GM12878 (cell line): ENCODE results near the gene POLE2. TPM values are rescaled to one million over a fixed set of nuclear protein-coding genes. Genes with fewer than 3 reads are reported as not detected.

Experiments
- KLF5 ChIP-seq: fragments of 450-650 bp; IDR thresholded peaks from 2 replicates; pipeline ENCODE4 v1.6.1; 2014; ENCODE audit warnings: mild to moderate bottlenecking; ENCODE audit not compliant: partially characterized antibody
- NR2C1 ChIP-seq: fragments of 450-650 bp; IDR thresholded peaks from 2 replicates; pipeline ENCODE4 v1.6.1; 2017; ENCODE audit warnings: antibody characterized with exemption, mild to moderate bottlenecking, moderate library complexity
- POU2F2 ChIP-seq: IDR thresholded peaks from 3 replicates; pipeline ENCODE4 v1.6.1; 2011; ENCODE audit warnings: low read depth, mild to moderate bottlenecking, low read length, borderline replicate concordance
- ZNF274 ChIP-seq: IDR thresholded peaks from one replicate; pipeline ENCODE4 v1.8.0; 2011; ENCODE audit not compliant: insufficient read length, insufficient read depth
- polyA plus RNA-seq, 11 experiments: library from polyadenylated mRNA; depleted of rRNA in 4 of 11; unstranded in 6 of 11; stranded (reverse) in 5 of 11; fragments of >200 nt; fragmentation: Nextera tagmentation in 4 of 11; fragmentation: Illumina TruSeq in 1 of 11; extraction: Ambion mirVana in 4 of 11; extraction: Trizol in 1 of 11; gene quantifications; 1 replicate in 1 of 11; 2 replicates in 10 of 11; pipeline versions ENCODE4 v1.2.1 to v1.2.3, GENCODE V29; 2011 to 2016; ENCODE audit warnings: inconsistent platforms in 2 of 11, missing spikeins in 2 of 11, low read depth in 1 of 11
- total RNA-seq, 4 experiments: library from RNA; depleted of rRNA in 3 of 4; stranded (reverse); fragments of >200 nt in 3 of 4; fragmentation: Illumina TruSeq in 1 of 4; extraction: Trizol in 1 of 4; gene quantifications; 2 replicates each; pipeline versions ENCODE4 v1.2.1 to v1.2.3, GENCODE V29; 2013 to 2021
- TF ChIP-seq, protein P1 (sequence below): fragments of 450-650 bp; conservative IDR thresholded peaks from 2 replicates; pipeline ENCODE4 v1.6.1; 2017; ENCODE audit warnings: mild to moderate bottlenecking, moderate library complexity
- TF ChIP-seq, protein P2 (sequence below), 3 experiments: IDR thresholded peaks in 2 of 3; conservative IDR thresholded peaks in 1 of 3; 2 replicates each; pipeline ENCODE4 v1.5.1; 2011; ENCODE audit warnings: low read depth in 3 of 3, low read length in 3 of 3, mild to moderate bottlenecking in 3 of 3, control low read depth in 2 of 3, moderate library complexity in 2 of 3, inconsistent platforms in 1 of 3, mixed read lengths in 1 of 3; ENCODE audit not compliant: control insufficient read depth in 2 of 3, insufficient read depth in 1 of 3; ENCODE audit errors: extremely low read depth in 1 of 3
- TF ChIP-seq, protein P3 (sequence below): fragments of 450-650 bp; IDR thresholded peaks from 2 replicates; pipeline ENCODE4 v1.6.1; 2017; ENCODE audit warnings: low read depth, mild to moderate bottlenecking, moderate library complexity

Gene POLE2
- total and polyA plus RNA-seq, 10 of the 15 experiments (the other 5 are each of a cell fraction or from before 2014, with no cell fraction given): 22.0 to 45.6 (median 38.8) TPM

DNA sequence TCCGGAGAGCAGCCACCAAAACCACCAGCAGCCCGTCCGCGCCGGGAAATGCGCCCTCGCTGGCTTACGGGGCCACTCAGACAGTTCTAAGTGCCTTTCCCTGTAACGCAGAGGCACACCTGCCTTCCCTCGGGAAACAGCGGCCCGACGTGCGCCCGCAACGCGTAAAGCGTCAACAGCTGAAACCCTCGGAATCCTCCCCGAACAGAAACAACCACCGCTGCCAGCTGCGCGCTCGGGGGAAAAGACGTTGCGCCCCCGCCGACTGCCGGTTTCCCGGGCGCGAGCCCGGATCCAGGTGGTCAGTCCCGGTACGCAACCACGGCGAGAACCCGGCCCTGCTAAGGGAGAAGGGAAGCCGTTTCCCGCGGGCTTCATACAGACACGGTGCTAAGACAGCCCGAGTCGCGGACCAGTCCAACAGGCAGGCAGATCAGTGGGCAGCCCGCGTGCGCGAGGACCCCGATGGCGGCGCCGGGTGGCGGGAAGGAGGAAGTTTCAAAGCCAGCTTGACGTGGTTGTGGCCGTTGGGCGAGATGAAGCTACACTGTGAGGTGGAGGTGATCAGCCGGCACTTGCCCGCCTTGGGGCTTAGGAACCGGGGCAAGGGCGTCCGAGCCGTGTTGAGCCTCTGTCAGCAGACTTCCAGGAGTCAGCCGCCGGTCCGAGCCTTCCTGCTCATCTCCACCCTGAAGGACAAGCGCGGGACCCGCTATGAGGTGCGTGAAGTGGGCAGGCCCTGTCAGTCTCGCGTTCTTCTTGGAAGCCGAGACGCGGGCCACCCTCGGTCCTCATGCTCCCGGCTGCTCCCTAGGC, 89.3 kb downstream of the POLE2 start, which contains the start of gene LRR1 (continued):
- TF ChIP-seq, protein P1, sequence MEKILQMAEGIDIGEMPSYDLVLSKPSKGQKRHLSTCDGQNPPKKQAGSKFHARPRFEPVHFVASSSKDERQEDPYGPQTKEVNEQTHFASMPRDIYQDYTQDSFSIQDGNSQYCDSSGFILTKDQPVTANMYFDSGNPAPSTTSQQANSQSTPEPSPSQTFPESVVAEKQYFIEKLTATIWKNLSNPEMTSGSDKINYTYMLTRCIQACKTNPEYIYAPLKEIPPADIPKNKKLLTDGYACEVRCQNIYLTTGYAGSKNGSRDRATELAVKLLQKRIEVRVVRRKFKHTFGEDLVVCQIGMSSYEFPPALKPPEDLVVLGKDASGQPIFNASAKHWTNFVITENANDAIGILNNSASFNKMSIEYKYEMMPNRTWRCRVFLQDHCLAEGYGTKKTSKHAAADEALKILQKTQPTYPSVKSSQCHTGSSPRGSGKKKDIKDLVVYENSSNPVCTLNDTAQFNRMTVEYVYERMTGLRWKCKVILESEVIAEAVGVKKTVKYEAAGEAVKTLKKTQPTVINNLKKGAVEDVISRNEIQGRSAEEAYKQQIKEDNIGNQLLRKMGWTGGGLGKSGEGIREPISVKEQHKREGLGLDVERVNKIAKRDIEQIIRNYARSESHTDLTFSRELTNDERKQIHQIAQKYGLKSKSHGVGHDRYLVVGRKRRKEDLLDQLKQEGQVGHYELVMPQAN: peak; percentile 98
- peak; percentile 44; the same call in 2 of the 3 replicates for TF ChIP-seq POU2F2
- TF ChIP-seq KLF5: peak; percentile 67
- TF ChIP-seq ZNF274: no peak
- TF ChIP-seq, protein P2, sequence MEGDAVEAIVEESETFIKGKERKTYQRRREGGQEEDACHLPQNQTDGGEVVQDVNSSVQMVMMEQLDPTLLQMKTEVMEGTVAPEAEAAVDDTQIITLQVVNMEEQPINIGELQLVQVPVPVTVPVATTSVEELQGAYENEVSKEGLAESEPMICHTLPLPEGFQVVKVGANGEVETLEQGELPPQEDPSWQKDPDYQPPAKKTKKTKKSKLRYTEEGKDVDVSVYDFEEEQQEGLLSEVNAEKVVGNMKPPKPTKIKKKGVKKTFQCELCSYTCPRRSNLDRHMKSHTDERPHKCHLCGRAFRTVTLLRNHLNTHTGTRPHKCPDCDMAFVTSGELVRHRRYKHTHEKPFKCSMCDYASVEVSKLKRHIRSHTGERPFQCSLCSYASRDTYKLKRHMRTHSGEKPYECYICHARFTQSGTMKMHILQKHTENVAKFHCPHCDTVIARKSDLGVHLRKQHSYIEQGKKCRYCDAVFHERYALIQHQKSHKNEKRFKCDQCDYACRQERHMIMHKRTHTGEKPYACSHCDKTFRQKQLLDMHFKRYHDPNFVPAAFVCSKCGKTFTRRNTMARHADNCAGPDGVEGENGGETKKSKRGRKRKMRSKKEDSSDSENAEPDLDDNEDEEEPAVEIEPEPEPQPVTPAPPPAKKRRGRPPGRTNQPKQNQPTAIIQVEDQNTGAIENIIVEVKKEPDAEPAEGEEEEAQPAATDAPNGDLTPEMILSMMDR (IDR thresholded peaks at IDR 0.05 in 2 of 3, conservative IDR thresholded peaks at IDR 0.05 in 1 of 3; ENCODE audit: control insufficient read depth in 2 of 3, extremely low read depth in 1 of 3, insufficient read depth in 1 of 3, low read depth in 3 of 3, low read length in 3 of 3): no peak
- TF ChIP-seq NR2C1: no peak; the same call in 1 of the 2 replicates
- TF ChIP-seq, protein P3, sequence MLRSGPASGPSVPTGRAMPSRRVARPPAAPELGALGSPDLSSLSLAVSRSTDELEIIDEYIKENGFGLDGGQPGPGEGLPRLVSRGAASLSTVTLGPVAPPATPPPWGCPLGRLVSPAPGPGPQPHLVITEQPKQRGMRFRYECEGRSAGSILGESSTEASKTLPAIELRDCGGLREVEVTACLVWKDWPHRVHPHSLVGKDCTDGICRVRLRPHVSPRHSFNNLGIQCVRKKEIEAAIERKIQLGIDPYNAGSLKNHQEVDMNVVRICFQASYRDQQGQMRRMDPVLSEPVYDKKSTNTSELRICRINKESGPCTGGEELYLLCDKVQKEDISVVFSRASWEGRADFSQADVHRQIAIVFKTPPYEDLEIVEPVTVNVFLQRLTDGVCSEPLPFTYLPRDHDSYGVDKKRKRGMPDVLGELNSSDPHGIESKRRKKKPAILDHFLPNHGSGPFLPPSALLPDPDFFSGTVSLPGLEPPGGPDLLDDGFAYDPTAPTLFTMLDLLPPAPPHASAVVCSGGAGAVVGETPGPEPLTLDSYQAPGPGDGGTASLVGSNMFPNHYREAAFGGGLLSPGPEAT: peak; percentile 81
- TF ChIP-seq, all 136 proteins: peak for 61
